ACC112 (cell line): Measurements from ENCODE around the gene PTPRG.
"Not testable (repeated sequence)": the region's sequence is repeated elsewhere in the genome, so short reads cannot be mapped to it uniquely, and the experiment has no call there.

Experiments
- H2AFZ ChIP-seq: fragments of 200-600 bp; sonication (generic); one replicate; pipeline ENCODE4 v1.6.0; 2017; ENCODE audit warnings: antibody characterized with exemption, low read length; ENCODE audit not compliant: unreplicated experiment
- H3K27ac ChIP-seq: fragments of 200-600 bp; sonication (generic); 2 replicates; pipeline ENCODE4 v1.5.1; 2014; ENCODE audit warnings: low read depth, mild to moderate bottlenecking, antibody characterized with exemption, low read length, moderate library complexity
- H3K27me3 ChIP-seq: fragments of 200-600 bp; sonication (generic); 2 replicates; pipeline ENCODE4 v1.6.1; 2014; ENCODE audit warnings: mild to moderate bottlenecking, antibody characterized with exemption, low read length, moderate library complexity, mixed read lengths; ENCODE audit not compliant: insufficient read depth
- H3K36me3 ChIP-seq: fragments of 200-600 bp; sonication (generic); 2 replicates; pipeline ENCODE4 v1.6.1; 2016; ENCODE audit warnings: mild to moderate bottlenecking, antibody characterized with exemption, low read length, moderate library complexity, mixed read lengths; ENCODE audit not compliant: insufficient read depth
- H3K4me1 ChIP-seq: fragments of 200-600 bp; sonication (generic); one replicate; pipeline ENCODE4 v1.6.1; 2016; ENCODE audit warnings: low read length, mixed read lengths; ENCODE audit not compliant: insufficient read depth, unreplicated experiment, control insufficient read depth
- H3K4me3 ChIP-seq: fragments of 200-600 bp; sonication (generic); 2 replicates; pipeline ENCODE4 v1.5.1; 2014; ENCODE audit warnings: mild to moderate bottlenecking, low read depth, low read length
- H3K79me2 ChIP-seq: fragments of 200-600 bp; sonication (generic); one replicate; pipeline ENCODE4 v1.6.0; 2016; ENCODE audit warnings: low read length; ENCODE audit not compliant: control insufficient read depth, unreplicated experiment, insufficient read depth

Gene PTPRG

DNA sequence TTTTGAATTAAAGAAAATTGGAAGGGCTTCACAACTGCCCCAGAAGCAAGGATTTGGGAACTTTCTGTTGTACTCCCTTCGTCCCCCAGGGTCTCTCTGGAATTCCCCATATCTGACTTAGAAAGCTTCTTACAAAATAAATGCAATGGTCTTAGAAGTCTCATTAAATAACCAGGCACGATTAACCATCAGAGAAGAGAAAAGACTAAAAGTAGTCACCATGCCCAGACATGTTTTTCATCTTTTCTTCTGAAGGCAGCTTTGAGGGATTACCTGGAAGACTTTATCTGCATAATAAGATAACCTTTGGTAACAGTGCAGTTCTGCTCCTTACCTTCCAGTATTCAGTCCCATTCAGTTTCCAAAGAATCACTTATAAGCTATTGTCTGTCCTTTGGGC is 135.9 kb downstream of the PTPRG start:
- Histone ChIP-seq H3K27me3 (no peaks in the 10 kb centered on the region), H3K27ac (no peak overlapping the region), H3K79me2 (no peaks in the 10 kb centered on the region), H3K36me3 (no peaks in the 10 kb centered on the region), H3K4me3 (no peak overlapping the region), H2AFZ (no peak overlapping the region), H3K4me1 (no peaks in the 10 kb centered on the region)

DNA sequence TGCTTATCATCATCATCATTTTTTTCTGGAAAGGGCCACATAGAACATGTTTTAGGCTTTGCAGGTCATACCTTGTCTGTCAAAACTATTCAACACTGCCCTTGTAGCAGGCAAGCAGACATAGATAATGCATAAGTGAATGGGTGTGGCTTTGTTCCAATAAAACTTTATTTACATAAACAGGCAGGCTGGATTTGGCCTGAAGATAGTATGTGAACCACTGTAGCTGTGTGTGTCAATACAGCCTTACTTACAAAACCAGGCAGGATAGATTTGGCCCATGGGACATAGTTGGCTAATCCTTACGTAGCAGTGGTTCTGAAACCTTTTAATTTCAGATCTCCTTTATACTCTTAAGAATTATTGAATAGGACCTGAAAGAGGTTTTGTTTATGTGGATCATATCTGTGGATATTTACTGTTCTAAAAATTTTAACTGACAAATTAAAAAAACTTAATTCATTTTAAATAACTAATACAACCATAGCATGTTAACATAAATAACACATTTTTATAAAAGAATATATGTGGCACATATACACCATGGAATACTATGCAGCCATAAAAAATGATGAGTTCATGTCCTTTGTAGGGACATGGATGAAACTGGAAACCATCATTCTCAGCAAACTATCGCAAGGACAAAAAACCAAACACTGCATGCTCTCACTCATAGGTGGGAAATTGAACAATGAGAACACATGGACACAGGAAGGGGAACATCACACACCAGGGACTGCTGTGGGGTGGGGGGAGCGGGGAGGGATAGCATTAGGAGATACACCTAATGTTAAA is 137.1 kb downstream of the PTPRG start:
- not testable (repeated sequence) for H3K36me3 ChIP-seq, H3K4me1 ChIP-seq, H2AFZ ChIP-seq, H3K27ac ChIP-seq, H3K4me3 ChIP-seq, H3K79me2 ChIP-seq, H3K27me3 ChIP-seq

DNA sequence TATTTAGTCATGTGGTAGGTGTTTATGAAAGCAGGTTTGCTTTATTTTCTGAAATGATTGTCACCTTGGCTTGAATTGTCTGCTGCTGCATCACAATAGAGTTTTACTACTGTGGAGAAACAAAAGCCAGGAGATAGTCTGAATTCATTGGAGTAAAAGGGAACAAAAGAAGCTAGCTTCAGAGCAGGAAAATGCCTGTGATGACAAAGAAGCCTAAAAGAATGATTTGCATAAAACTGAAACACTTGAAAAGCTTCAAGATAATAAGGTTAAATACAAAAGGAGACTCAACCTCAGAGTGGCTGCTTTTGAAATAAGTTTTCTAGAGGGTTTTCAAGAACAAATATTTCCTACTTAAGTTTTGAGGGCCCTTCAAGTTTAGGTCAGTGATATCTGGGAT is 138.3 kb downstream of the PTPRG start:
- Histone ChIP-seq H3K27me3 (no peaks in the 10 kb centered on the region), H3K27ac (no peak overlapping the region), H2AFZ (no peak overlapping the region), H3K79me2 (no peaks in the 10 kb centered on the region), H3K4me1 (no peaks in the 10 kb centered on the region), H3K4me3 (no peak overlapping the region), H3K36me3 (no peaks in the 10 kb centered on the region)

DNA sequence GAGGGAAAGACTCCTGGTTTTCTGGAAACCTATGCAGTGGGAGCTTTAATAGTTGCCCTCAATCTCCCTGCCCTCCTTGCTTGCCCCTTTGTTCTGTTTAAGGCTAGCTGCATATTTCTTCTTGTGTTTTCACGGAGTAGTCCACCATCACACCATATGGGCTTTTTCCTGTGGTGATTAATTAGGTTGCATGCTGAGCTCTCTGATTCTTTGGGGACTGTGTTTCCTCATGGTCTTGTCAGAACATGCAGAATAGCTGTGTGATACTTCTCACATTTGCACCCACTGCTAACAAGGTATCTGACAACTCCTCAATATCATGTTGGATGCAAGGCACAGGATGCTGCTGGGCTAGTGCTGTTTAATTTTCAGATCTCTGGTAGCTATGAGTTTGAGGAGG is 139.6 kb downstream of the PTPRG start:
- Histone ChIP-seq H3K36me3 (no peaks in the 10 kb centered on the region), H2AFZ (no peak overlapping the region), H3K4me1 (no peaks in the 10 kb centered on the region), H3K4me3 (no peak overlapping the region), H3K27me3 (no peaks in the 10 kb centered on the region), H3K79me2 (no peaks in the 10 kb centered on the region), H3K27ac (no peak overlapping the region)

DNA sequence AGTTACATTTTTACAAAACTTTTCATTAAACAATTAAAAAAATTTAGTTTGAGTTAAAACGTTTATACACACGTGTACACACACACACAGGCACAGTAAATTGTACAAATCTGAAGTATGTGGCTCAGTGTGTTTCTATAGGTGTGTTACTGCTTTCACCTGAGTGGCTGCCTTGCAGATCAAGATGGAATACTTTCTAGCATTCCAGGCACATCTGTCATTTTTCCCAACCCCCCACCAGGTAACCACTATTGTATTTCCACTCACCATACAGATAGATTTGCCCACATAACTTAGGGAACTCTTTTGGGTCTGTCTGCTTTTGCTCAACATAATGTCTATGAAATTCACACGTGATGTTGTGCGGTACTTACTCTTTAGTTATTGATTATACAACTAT is 141.1 kb downstream of the PTPRG start:
- H3K27me3 ChIP-seq, result no peaks in the 10 kb centered on the region
- no peaks in the 10 kb centered on the region for H3K79me2 ChIP-seq
- no peak overlapping the region for H3K4me3 ChIP-seq
- no peak overlapping the region for H2AFZ ChIP-seq
- no peaks in the 10 kb centered on the region for H3K4me1 ChIP-seq
- H3K27ac ChIP-seq, result no peak overlapping the region
- no peaks in the 10 kb centered on the region for H3K36me3 ChIP-seq

DNA sequence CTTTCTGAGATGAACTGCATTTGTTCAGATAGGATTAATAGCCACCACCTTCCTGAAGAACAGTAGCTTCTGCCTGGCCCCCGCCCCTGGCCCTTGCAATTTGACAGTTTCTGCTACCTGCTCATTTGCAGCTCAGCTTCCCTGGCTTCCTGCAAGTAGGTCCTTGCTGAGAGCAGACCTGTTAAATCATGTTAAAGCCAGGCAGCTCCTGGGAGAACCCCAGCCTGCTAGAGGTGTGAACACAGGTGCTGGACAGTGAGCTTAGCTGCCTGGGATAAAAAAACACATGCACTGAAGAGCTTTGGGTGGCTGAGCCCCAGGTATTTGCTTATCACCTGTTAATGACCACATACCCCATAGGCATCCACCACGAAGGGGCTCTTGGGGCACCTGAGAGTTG is 143.4 kb downstream of the PTPRG start:
- H3K27me3 ChIP-seq, result no peaks in the 10 kb centered on the region
- no peaks in the 10 kb centered on the region for H3K36me3 ChIP-seq
- H2AFZ ChIP-seq, result no peak overlapping the region
- H3K27ac ChIP-seq, result no peak overlapping the region
- H3K4me3 ChIP-seq, result no peak overlapping the region
- no peaks in the 10 kb centered on the region for H3K79me2 ChIP-seq
- peaks cover 13% of the 10 kb centered on the region for H3K4me1 ChIP-seq

DNA sequence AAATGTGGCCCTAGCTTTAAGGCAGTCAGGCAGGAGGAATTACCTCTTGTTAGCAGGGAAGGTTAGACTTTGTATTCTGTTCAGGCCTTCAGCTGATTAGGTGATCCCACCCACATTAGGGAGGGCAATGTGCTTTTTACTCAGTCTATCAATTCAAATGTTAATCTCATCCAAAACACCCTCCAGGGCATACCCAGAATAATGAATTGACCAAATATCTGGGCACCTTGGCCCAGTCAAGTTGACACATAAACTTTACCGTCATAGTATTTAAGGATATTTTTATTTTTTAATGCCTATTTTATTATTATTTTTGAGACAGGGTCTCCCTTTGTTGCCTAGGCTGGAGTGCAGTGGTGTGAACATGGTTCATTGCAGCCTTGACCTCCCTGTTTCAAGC is 146.1 kb downstream of the PTPRG start:
- H3K4me1 ChIP-seq, result peaks cover 13% of the 10 kb centered on the region
- no peak overlapping the region for H3K27ac ChIP-seq
- H2AFZ ChIP-seq, result no peak overlapping the region
- H3K79me2 ChIP-seq, result no peaks in the 10 kb centered on the region
- H3K36me3 ChIP-seq, result no peaks in the 10 kb centered on the region
- H3K27me3 ChIP-seq, result no peaks in the 10 kb centered on the region
- no peak overlapping the region for H3K4me3 ChIP-seq

DNA sequence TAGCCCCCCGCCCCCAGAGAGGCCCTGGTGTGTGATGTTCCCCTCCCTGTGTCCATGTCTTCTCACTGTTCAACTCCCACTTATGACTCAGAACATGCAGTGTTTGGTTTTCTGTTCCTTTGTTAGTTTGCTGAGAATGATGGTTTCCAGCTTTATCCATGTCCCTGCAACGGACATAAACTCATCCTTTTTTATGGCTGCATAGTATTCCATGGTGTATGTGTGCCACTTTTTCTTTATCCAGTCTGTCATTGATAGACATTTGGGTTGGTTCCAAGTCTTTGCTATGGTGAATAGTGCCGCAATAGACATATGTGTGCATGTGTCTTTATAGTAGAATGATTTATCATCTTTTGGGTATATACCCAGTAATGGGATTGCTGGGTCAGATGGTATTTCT is 149.5 kb downstream of the PTPRG start:
- not testable (repeated sequence) for H3K36me3 ChIP-seq, H2AFZ ChIP-seq, H3K27ac ChIP-seq, H3K79me2 ChIP-seq, H3K4me3 ChIP-seq, H3K27me3 ChIP-seq
- peaks cover 13% of the 10 kb centered on the region for H3K4me1 ChIP-seq

DNA sequence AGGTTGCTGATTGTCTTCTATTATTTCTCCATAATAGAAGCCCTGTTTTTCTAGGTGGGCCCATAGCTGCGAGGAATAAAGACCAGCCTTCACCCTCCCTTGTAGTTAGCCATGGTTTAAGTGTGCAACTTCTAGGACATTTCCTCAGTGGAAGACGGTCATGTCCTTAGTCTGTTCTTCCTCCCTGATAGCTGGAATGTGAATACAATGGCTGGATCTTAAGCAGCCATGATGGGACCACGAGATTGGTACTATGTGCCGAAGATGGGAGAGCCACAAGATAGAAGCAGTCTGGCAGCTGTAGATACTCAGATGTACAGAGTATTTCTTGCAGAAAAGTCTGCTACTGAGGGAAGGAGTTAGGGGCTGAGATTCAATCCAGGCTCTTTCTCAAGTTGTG is 152.9 kb downstream of the PTPRG start:
- Histone ChIP-seq H3K4me1 (no peaks in the 10 kb centered on the region), H3K4me3 (no peak overlapping the region), H3K36me3 (no peaks in the 10 kb centered on the region), H3K27ac (no peak overlapping the region), H3K79me2 (no peaks in the 10 kb centered on the region), H3K27me3 (no peaks in the 10 kb centered on the region), H2AFZ (no peak overlapping the region)

DNA sequence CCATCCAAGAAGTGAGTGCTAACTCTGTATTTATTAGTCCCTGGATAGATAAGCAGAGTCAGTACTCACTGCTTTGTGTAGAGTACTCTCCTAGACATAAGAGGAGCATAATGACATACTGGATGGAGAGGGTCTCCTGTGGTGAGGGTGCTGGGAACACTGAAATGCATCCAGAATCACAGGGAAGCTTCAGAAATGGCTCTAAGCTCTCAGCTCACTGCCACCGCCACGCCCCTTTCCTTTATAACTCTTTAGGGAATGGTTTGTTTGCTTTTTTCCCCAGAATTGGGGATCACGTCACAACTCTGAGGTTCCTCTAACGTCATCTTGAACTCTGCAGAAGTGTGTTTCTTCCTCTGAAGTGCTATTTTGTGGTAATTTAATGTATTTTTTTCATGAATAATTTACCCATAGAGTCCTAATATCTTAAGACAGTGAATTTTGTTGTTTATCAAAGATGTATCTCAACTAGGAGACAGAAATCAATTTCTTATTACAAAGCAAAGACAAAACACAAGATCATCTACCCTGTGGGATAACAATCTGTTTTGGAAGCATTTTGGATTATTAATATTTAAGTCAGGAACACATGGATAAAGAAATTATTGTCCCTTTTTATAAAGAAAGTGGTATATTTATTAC is 154.6 kb downstream of the PTPRG start:
- Histone ChIP-seq H3K4me3 (no peak overlapping the region), H2AFZ (no peak overlapping the region), H3K79me2 (no peaks in the 10 kb centered on the region), H3K36me3 (no peaks in the 10 kb centered on the region), H3K27ac (no peak overlapping the region), H3K27me3 (no peaks in the 10 kb centered on the region), H3K4me1 (no peaks in the 10 kb centered on the region)

DNA sequence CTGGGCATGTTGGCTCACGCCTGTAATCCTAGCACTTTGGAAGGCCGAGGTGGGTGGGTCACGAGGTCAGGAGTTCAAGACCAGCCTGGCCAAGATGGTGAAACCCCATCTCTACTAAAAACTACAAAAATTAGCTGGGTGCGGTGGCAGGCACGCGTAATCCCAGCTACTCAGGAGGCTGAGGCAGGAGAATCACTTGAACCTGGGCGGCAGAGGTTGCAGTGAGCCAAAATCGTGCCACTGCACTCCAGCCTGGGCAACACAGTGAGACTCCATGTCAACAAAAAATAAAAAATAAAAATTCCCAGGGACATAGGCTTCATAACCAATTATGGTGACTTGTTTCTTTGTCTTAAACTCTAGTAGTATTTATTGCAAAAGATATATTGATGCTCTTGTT is 155.3 kb downstream of the PTPRG start:
- not testable (repeated sequence) for H2AFZ ChIP-seq, H3K27me3 ChIP-seq, H3K27ac ChIP-seq, H3K79me2 ChIP-seq, H3K4me1 ChIP-seq, H3K4me3 ChIP-seq, H3K36me3 ChIP-seq
